NB4 (cell line): ENCODE results near the gene CAPN12.

Source experiments
- CTCF ChIP-seq: IDR thresholded peaks from one replicate; pipeline ENCODE4 v1.5.1; 2012; ENCODE audit warnings: low read depth, low read length
- MAX ChIP-seq: IDR thresholded peaks from 2 replicates; pipeline ENCODE4 v1.6.1; 2011; ENCODE audit warnings: low read depth, low read length

GRCh38 chr19:38698225-38699026 lies 45.8 kb downstream of the CAPN12 start:
- TF ChIP-seq CTCF (no peak), MAX (no peak)
